Neural crest cell (in vitro differentiated cells): Measurements from ENCODE around the gene C5AR1. TPM values are rescaled to one million over a fixed set of nuclear protein-coding genes. Genes with fewer than 3 reads are reported as not detected.

Experiments used
- DNase-seq: peaks from one replicate; pipeline ENCODE4 v3.0.0; 2021; ENCODE audit warnings: low read depth, mixed read lengths, low spot score
- H3K27ac Mint-ChIP-seq: one replicate; pipeline ENCODE4 v1.8.0; 2021; ENCODE audit warnings: mild to moderate bottlenecking, mixed read lengths; ENCODE audit not compliant: unreplicated experiment
- H3K27me3 Mint-ChIP-seq: 2 replicates; pipeline ENCODE4 v1.8.0; 2021; ENCODE audit warnings: low read depth, mild to moderate bottlenecking, mixed read lengths
- H3K36me3 Mint-ChIP-seq: 2 replicates; pipeline ENCODE4 v1.8.0; 2021; ENCODE audit warnings: low read depth, mild to moderate bottlenecking, mixed read lengths
- H3K4me1 Mint-ChIP-seq: 2 replicates; pipeline ENCODE4 v1.8.0; 2021; ENCODE audit warnings: mixed read lengths
- H3K4me3 Mint-ChIP-seq: one replicate; pipeline ENCODE4 v1.8.0; 2021; ENCODE audit warnings: mild to moderate bottlenecking, mixed read lengths
- H3K9me3 Mint-ChIP-seq: 2 replicates; pipeline ENCODE4 v1.8.0; 2021; ENCODE audit warnings: mixed read lengths
- total RNA-seq: library from RNA; stranded (reverse); gene quantifications from 2 replicates; pipeline ENCODE4 v1.2.1, GENCODE V29; 2021
- TF ChIP-seq, protein P1 (sequence below): fragments of 200-600 bp; sonication (generic); conservative IDR thresholded peaks from 2 replicates; pipeline ENCODE4 v1.5.0; 2021; ENCODE audit warnings: antibody characterized with exemption, mild to moderate bottlenecking

C5AR1 gene
- total RNA-seq, 1 donor from 2014 or later, result 0.44 TPM

DNA sequence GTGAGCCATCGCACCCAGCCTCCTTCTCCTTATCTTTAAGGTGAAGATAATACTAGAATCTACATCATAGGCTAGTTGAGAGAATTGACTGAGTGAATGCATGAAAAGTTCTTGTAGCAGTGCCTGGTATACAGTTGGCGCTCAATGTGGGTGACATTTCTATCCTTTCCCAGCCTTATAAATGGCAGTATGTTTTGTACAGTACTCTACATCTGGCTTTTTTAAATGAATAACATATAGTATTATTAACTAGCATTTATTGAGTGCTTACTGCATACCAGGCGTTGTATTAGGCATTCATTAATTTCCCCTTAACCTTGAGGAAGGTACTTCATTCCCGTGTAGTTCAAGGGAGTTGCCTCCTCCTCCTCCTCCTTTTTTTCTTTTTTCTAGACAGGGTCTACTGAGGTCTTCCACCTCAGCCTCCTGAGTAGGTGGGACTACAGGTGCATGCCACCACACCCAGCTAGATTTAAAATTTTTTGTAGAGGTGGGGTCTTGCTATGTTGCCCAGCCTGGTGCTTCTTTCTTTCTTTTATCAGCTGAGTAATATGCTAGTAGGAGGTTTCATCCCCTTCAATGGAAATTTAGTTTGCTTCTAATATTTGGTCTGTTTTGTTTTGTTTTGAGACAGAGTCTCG, 2.8 kb downstream of the C5AR1 start:
- peaks cover 27% of the 10 kb centered on the region for H3K27me3 Mint-ChIP-seq
- no peaks in the 10 kb centered on the region for H3K36me3 Mint-ChIP-seq
- no peaks in the 10 kb centered on the region for H3K9me3 Mint-ChIP-seq
- H3K4me1 Mint-ChIP-seq, result no peaks in the 10 kb centered on the region
- TF ChIP-seq, protein P1, sequence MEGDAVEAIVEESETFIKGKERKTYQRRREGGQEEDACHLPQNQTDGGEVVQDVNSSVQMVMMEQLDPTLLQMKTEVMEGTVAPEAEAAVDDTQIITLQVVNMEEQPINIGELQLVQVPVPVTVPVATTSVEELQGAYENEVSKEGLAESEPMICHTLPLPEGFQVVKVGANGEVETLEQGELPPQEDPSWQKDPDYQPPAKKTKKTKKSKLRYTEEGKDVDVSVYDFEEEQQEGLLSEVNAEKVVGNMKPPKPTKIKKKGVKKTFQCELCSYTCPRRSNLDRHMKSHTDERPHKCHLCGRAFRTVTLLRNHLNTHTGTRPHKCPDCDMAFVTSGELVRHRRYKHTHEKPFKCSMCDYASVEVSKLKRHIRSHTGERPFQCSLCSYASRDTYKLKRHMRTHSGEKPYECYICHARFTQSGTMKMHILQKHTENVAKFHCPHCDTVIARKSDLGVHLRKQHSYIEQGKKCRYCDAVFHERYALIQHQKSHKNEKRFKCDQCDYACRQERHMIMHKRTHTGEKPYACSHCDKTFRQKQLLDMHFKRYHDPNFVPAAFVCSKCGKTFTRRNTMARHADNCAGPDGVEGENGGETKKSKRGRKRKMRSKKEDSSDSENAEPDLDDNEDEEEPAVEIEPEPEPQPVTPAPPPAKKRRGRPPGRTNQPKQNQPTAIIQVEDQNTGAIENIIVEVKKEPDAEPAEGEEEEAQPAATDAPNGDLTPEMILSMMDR, result no peak
- H3K4me3 Mint-ChIP-seq, result no peak overlapping the region
- no peak overlapping the region for H3K27ac Mint-ChIP-seq
- no peak for DNase-seq

DNA sequence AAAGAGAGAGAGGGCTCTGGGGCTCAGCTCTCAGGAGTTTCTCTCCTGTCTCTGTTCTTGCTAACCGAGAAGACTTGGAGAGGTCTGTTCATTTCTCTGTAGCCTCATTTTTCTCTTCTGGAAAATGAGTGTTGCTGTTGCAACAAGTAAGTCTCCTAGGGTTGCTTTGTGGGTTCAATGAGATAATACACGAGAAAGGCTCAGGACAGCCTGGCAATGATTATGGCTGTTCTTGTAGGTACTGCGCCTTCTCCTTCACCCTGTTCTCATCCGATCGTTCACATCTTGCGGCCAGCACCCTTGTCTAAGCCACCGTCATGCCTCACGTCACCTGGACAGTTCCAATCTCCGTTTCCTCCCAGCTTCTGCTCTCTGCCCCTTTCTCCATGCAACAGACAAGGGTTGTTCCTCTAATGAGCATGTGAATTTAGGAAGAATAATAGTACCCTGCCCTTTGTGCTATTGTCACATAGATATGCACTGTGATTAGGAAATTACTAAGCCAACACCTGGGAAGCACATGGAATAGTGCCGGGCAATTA, 4.2 kb downstream of the C5AR1 start:
- DNase-seq, result no peak
- Mint-ChIP-seq H3K9me3 (no peaks in the 10 kb centered on the region), H3K27me3 (peaks cover 27% of the 10 kb centered on the region), H3K36me3 (no peaks in the 10 kb centered on the region), H3K27ac (no peak overlapping the region), H3K4me1 (no peaks in the 10 kb centered on the region), H3K4me3 (no peak overlapping the region)
- TF ChIP-seq, protein P1, result no peak

DNA sequence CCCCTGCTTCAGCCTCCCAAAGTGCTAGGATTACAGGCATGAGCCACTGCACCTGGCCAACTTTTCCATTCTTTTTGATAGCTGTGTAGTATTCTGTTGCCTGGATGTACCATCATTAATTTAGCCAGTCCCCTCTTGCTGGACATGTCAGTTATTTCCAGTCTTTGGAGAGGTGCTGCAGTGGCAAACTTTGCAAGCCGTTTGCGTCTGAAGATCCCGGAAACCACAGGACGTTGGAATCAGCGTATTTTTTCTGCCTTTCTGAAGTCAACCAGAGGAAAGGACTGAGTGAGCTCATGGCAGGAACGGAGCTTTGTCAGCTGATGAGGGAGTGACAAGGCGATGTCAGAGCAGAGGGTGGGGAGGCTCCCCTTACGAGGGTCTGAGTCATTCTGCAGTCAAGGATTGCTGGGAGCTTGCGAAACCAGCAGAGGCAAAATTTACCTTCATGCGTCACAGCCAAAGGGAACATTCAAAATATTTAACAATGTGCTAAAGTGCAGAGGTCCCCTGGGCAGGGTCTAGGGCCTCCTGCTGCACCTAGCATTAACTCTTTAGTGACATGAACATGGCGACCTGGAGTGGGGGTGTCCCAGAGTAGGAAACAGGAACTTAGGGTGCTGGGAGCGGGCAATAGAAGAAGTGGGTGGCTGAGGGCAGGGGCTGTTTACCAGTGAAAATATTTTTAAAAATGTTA, 5.6 kb downstream of the C5AR1 start:
- Mint-ChIP-seq H3K9me3 (no peaks in the 10 kb centered on the region), H3K27me3 (peaks cover 21% of the 10 kb centered on the region), H3K4me1 (no peaks in the 10 kb centered on the region), H3K27ac (no peak overlapping the region), H3K4me3 (no peak overlapping the region), H3K36me3 (no peaks in the 10 kb centered on the region)
- TF ChIP-seq, protein P1, result no peak
- DNase-seq, result no peak

DNA sequence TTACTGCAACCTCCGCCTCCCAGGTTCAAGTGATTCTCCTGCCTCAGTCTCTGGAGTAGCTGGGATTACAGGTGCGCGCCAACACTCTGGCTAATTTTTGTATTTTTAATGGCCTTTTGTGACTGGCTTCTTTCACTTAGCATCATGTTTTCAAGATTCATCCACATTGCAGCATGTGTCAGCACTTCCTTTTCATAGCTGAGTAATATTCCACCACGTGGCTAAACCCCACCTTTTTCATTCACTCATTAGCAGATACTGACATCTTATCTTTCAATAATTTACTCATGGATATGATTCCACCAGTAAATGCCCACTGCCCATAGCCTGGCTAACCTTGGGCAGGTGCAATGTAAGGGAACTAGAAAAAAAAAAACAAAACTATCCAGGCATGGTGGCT, 6.9 kb downstream of the C5AR1 start:
- H3K36me3 Mint-ChIP-seq, result no peaks in the 10 kb centered on the region
- no peak overlapping the region for H3K27ac Mint-ChIP-seq
- no peaks in the 10 kb centered on the region for H3K9me3 Mint-ChIP-seq
- peaks cover 18% of the 10 kb centered on the region for H3K27me3 Mint-ChIP-seq
- DNase-seq, result no peak
- no peak overlapping the region for H3K4me3 Mint-ChIP-seq
- no peaks in the 10 kb centered on the region for H3K4me1 Mint-ChIP-seq
- TF ChIP-seq, protein P1, result no peak

DNA sequence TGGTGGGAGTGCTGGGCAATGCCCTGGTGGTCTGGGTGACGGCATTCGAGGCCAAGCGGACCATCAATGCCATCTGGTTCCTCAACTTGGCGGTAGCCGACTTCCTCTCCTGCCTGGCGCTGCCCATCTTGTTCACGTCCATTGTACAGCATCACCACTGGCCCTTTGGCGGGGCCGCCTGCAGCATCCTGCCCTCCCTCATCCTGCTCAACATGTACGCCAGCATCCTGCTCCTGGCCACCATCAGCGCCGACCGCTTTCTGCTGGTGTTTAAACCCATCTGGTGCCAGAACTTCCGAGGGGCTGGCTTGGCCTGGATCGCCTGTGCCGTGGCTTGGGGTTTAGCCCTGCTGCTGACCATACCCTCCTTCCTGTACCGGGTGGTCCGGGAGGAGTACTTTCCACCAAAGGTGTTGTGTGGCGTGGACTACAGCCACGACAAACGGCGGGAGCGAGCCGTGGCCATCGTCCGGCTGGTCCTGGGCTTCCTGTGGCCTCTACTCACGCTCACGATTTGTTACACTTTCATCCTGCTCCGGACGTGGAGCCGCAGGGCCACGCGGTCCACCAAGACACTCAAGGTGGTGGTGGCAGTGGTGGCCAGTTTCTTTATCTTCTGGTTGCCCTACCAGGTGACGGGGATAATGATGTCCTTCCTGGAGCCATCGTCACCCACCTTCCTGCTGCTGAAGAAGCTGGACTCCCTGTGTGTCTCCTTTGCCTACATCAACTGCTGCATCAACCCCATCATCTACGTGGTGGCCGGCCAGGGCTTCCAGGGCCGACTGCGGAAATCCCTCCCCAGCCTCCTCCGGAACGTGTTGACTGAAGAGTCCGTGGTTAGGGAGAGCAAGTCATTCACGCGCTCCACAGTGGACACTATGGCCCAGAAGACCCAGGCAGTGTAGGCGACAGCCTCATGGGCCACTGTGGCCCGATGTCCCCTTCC, 10.5 kb downstream of the C5AR1 start:
- Mint-ChIP-seq H3K9me3 (no peaks in the 10 kb centered on the region), H3K27ac (peak overlapping the region; percentile 45), H3K27me3 (peaks cover 15% of the 10 kb centered on the region), H3K4me3 (no peak overlapping the region), H3K4me1 (no peaks in the 10 kb centered on the region), H3K36me3 (no peaks in the 10 kb centered on the region)
- no peak for DNase-seq
- TF ChIP-seq, protein P1, result no peak
